Astrocyte (in vitro differentiated cells and primary cell): ENCODE results near the gene TLX1. TPM values are rescaled to one million over a fixed set of nuclear protein-coding genes. Genes with fewer than 3 reads are reported as not detected.

Source experiments
- DNase-seq: peaks from one replicate; pipeline ENCODE4 v3.0.0-alpha.2; 2010; ENCODE audit warnings: low read depth
- FAIRE-seq: peaks from 2 replicates; lab custom pipeline; 2011; peaks lifted over from hg19 to GRCh38; lab: Jason Lieb, UNC
- H2AFZ ChIP-seq: 2 replicates; pipeline ENCODE4 v1.6.0; 2012; ENCODE audit warnings: low read depth, low read length, inconsistent platforms
- H3K27ac ChIP-seq: 2 replicates; pipeline ENCODE4 v1.5.1; 2011; ENCODE audit warnings: low read depth, low read length, inconsistent platforms
- H3K27me3 ChIP-seq: 2 replicates; pipeline ENCODE4 v1.6.0; 2011; ENCODE audit warnings: low read length, inconsistent platforms; ENCODE audit not compliant: insufficient read depth
- H3K36me3 ChIP-seq: 2 replicates; pipeline ENCODE4 v1.5.1; 2011; ENCODE audit warnings: low read length, inconsistent platforms; ENCODE audit not compliant: insufficient read depth
- H3K4me1 ChIP-seq: 2 replicates; pipeline ENCODE4 v1.5.1; 2011; ENCODE audit warnings: low read length, inconsistent platforms; ENCODE audit not compliant: insufficient read depth
- H3K4me2 ChIP-seq: 2 replicates; pipeline ENCODE4 v1.6.0; 2012; ENCODE audit warnings: low read length, inconsistent platforms
- H3K4me3 ChIP-seq: 2 replicates; pipeline ENCODE4 v1.5.1; 2011; ENCODE audit warnings: low read depth, mild to moderate bottlenecking, low read length, inconsistent platforms; ENCODE audit not compliant: insufficient read depth
- H3K79me2 ChIP-seq: 2 replicates; pipeline ENCODE4 v1.6.0; 2012; ENCODE audit warnings: mild to moderate bottlenecking, low read length, inconsistent platforms; ENCODE audit not compliant: insufficient read depth
- H3K9ac ChIP-seq: 2 replicates; pipeline ENCODE4 v1.6.0; 2012; ENCODE audit warnings: mild to moderate bottlenecking, low read length, inconsistent platforms
- H3K9me3 ChIP-seq: 2 replicates; pipeline ENCODE4 v1.5.1; 2012; ENCODE audit warnings: low read depth, mild to moderate bottlenecking, low read length, inconsistent platforms; ENCODE audit not compliant: insufficient read depth
- H4K20me1 ChIP-seq: 2 replicates; pipeline ENCODE4 v1.6.0; 2012; ENCODE audit warnings: low read length, inconsistent platforms; ENCODE audit not compliant: insufficient read depth
- H3K27ac Mint-ChIP-seq: one replicate; pipeline ENCODE4 v1.8.0; 2021; ENCODE audit warnings: mild to moderate bottlenecking, mixed read lengths; ENCODE audit not compliant: unreplicated experiment
- H3K27me3 Mint-ChIP-seq: one replicate; pipeline ENCODE4 v1.8.0; 2021; ENCODE audit warnings: low read depth, mixed read lengths; ENCODE audit not compliant: unreplicated experiment
- H3K36me3 Mint-ChIP-seq: one replicate; pipeline ENCODE4 v1.8.0; 2021; ENCODE audit warnings: low read depth, mixed read lengths; ENCODE audit not compliant: unreplicated experiment
- H3K4me1 Mint-ChIP-seq: one replicate; pipeline ENCODE4 v1.8.0; 2021; ENCODE audit warnings: low read depth, mixed read lengths; ENCODE audit not compliant: unreplicated experiment
- H3K4me3 Mint-ChIP-seq: one replicate; pipeline ENCODE4 v1.8.0; 2021; ENCODE audit warnings: mild to moderate bottlenecking, moderate library complexity, mixed read lengths; ENCODE audit not compliant: unreplicated experiment
- H3K9me3 Mint-ChIP-seq: one replicate; pipeline ENCODE4 v1.8.0; 2021; ENCODE audit warnings: mild to moderate bottlenecking, mixed read lengths; ENCODE audit not compliant: unreplicated experiment
- EZH2 ChIP-seq: IDR thresholded peaks from 2 replicates; pipeline ENCODE4 v1.6.1; 2012; ENCODE audit warnings: mild to moderate bottlenecking, low read length, inconsistent platforms; ENCODE audit not compliant: insufficient read depth
- total RNA-seq: library from RNA; stranded (reverse); gene quantifications from 2 replicates; pipeline ENCODE4 v1.2.1, GENCODE V29; 2021
- TF ChIP-seq, protein P1 (sequence below): IDR thresholded peaks from 2 replicates; pipeline ENCODE4 v1.5.1; 2011; ENCODE audit warnings: low read depth, mild to moderate bottlenecking, inconsistent platforms, low read length, moderate library complexity; ENCODE audit not compliant: insufficient read depth

The TLX1 gene
- total RNA-seq, 1 donor from 2014 or later: not detected

DNA sequence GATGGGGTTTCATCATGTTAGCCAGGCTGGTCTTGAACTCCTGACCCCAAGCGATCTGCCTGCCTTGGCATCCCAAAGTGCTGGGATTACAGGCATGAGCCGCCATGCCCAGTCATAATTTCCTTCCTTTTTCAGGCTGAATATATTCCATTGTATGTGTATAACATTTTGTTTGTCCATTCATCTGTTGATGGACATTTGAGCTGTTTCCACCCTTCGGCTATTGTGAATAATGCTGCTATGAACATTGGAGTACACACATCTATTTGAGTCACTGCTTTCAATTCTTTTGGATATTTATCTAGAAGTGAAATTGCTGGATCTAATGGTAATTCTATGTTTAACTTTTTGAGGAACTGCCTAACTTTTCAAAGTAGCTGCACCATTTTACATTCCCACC is 34.6 kb downstream of the TLX1 start:
- Histone ChIP-seq H3K9ac (no peak overlapping the region), H3K27ac (no peak overlapping the region), H3K4me3 (no peak overlapping the region), H2AFZ (no peak overlapping the region), H3K79me2 (no peaks in the 10 kb centered on the region), H4K20me1 (no peaks in the 10 kb centered on the region), H3K9me3 (no peaks in the 10 kb centered on the region), H3K4me2 (no peak overlapping the region), H3K4me1 (peaks cover 3% of the 10 kb centered on the region), H3K27me3 (peaks cover 25% of the 10 kb centered on the region), H3K36me3 (no peaks in the 10 kb centered on the region)
- no peak overlapping the region for H3K4me3 Mint-ChIP-seq
- FAIRE-seq (no peak), DNase-seq (no peak)
- H3K9me3 Mint-ChIP-seq: peaks cover 7% of the 10 kb centered on the region
- H3K27me3 Mint-ChIP-seq: peaks cover 69% of the 10 kb centered on the region
- H3K27ac Mint-ChIP-seq: no peak overlapping the region
- no peak for TF ChIP-seq EZH2
- TF ChIP-seq, protein P1, sequence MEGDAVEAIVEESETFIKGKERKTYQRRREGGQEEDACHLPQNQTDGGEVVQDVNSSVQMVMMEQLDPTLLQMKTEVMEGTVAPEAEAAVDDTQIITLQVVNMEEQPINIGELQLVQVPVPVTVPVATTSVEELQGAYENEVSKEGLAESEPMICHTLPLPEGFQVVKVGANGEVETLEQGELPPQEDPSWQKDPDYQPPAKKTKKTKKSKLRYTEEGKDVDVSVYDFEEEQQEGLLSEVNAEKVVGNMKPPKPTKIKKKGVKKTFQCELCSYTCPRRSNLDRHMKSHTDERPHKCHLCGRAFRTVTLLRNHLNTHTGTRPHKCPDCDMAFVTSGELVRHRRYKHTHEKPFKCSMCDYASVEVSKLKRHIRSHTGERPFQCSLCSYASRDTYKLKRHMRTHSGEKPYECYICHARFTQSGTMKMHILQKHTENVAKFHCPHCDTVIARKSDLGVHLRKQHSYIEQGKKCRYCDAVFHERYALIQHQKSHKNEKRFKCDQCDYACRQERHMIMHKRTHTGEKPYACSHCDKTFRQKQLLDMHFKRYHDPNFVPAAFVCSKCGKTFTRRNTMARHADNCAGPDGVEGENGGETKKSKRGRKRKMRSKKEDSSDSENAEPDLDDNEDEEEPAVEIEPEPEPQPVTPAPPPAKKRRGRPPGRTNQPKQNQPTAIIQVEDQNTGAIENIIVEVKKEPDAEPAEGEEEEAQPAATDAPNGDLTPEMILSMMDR: no peak
- no peaks in the 10 kb centered on the region for H3K4me1 Mint-ChIP-seq
- no peaks in the 10 kb centered on the region for H3K36me3 Mint-ChIP-seq

DNA sequence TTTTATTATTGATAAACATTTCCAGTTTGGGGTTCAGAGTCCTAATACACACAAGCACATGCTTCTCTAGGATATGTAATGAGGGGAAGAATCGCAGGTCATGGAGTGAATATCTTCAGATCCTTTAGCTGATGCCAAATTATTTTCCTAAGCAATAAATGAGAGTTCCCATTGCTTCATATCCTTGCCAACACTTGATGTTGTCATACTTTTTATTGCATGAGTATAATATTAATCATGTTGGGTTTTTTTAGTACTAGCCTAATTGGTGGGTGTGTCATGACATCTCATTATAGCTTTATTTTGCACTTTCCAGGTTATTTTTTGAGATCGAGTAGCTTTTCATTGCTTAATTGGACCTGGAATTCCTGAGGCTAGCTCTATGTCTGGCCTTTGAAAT is 35.3 kb downstream of the TLX1 start:
- Mint-ChIP-seq H3K4me1 (no peaks in the 10 kb centered on the region), H3K36me3 (no peaks in the 10 kb centered on the region), H3K27me3 (peaks cover 62% of the 10 kb centered on the region), H3K9me3 (peaks cover 7% of the 10 kb centered on the region), H3K27ac (no peak overlapping the region), H3K4me3 (no peak overlapping the region)
- Histone ChIP-seq H4K20me1 (no peaks in the 10 kb centered on the region), H3K36me3 (no peaks in the 10 kb centered on the region), H3K4me3 (no peak overlapping the region), H3K9ac (no peak overlapping the region), H3K27ac (no peak overlapping the region), H3K79me2 (no peaks in the 10 kb centered on the region), H2AFZ (no peak overlapping the region), H3K4me1 (peaks cover 3% of the 10 kb centered on the region), H3K27me3 (peaks cover 24% of the 10 kb centered on the region), H3K4me2 (no peak overlapping the region), H3K9me3 (no peaks in the 10 kb centered on the region)
- no peak for DNase-seq
- no peak for FAIRE-seq
- TF ChIP-seq, protein P1: no peak
- no peak for TF ChIP-seq EZH2

DNA sequence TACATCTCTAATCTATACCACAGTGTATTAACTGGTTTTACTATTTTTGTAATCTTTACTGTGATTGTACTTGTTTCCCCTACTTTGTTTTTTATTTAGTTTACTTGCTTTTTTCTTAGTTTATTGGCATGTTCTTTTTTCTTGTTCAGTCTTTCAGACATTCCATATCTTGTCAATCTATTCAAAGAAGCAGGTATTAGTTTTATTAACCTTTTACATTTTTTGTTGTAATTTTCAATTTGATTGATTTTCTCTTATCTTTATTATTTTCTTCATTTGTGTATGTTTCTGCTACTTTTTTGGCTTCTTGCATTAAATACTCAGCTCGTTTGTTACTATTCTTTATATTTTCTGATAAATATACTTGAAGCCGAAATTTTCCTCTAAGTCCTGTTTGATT is 41.6 kb downstream of the TLX1 start:
- no peaks in the 10 kb centered on the region for H3K4me1 Mint-ChIP-seq
- peaks cover 4% of the 10 kb centered on the region for H3K36me3 Mint-ChIP-seq
- H3K9ac ChIP-seq: no peak overlapping the region
- no peak overlapping the region for H3K27ac ChIP-seq
- TF ChIP-seq, protein P1: no peak
- no peak for TF ChIP-seq EZH2
- no peak overlapping the region for H3K27ac Mint-ChIP-seq
- no peaks in the 10 kb centered on the region for H3K36me3 ChIP-seq
- peaks cover 6% of the 10 kb centered on the region for H3K9me3 Mint-ChIP-seq
- no peak overlapping the region for H3K4me3 Mint-ChIP-seq
- DNase-seq (no peak), FAIRE-seq (no peak)
- H3K9me3 ChIP-seq: no peaks in the 10 kb centered on the region
- no peaks in the 10 kb centered on the region for H3K4me1 ChIP-seq
- H3K27me3 ChIP-seq: peaks cover 2% of the 10 kb centered on the region
- H2AFZ ChIP-seq: no peak overlapping the region
- H3K79me2 ChIP-seq: no peaks in the 10 kb centered on the region
- H3K4me2 ChIP-seq: no peak overlapping the region
- peaks cover 25% of the 10 kb centered on the region for H3K27me3 Mint-ChIP-seq
- H4K20me1 ChIP-seq: no peaks in the 10 kb centered on the region
- no peak overlapping the region for H3K4me3 ChIP-seq
